ENCODE data around the gene ZNF454. TPM values are rescaled to one million over a fixed set of nuclear protein-coding genes. Genes with fewer than 3 reads are reported as not detected.

ZNF454 gene
- total and polyA plus RNA-seq, 4 experiments from 2014 or later = 0.14 TPM; not detected in 3

DNA sequence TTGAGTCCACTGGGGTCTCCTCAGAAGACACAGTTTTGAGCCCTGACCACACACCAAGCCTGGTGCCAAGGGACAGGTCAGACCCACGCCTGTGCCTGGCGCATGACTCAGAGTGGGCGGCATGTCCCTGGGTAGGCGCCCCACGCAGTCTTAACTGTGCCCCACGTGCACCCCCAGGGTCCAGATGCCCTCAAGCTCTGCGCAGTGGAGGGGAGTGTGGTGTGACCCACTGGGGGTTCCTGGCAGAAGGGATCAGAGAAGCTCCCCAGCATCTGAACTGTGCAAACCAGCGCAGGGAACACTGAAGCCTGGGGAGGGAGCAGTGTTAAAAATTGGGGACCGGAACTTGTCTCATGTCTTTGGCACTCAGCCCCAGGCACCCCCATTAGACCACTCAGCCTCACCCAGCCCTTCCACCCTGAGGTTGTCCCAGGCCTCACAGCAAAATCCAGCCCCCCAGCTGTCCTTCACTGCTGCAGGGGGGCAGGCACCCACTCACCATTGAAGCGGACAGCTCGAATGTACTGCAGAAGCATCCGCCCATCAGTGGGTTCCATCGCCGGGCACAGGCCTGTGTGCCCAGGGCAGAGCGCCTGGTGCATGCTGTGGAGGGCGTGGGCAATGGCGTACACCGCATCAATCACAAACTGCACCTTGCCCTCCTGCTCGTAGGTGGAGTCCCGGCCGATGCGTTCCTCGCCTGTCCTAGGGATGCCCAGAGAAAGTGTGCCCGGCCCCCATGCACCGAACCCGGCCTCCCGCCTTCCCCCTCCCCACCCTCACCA lies 47.6 kb downstream of the ZNF454 start:
- H3K4me3 Mint-ChIP-seq = no peak overlapping the region
- ChIA-PET CTCF (ENCODE audit: partially characterized antibody) (no interaction called here), POLR2A (ENCODE audit: partially characterized antibody) (no interaction called here)
- no peaks in the 10 kb centered on the region for H3K4me1 Mint-ChIP-seq
- Histone ChIP-seq H3K9me3 (ENCODE audit: control insufficient read depth in 1 of 2, low read length in 2 of 2) (no peaks in the 10 kb centered on the region), H3K36me3 (ENCODE audit: insufficient read depth, low read length) (no peaks in the 10 kb centered on the region), H3K27me3 (ENCODE audit: insufficient read depth, low read length) (no peaks in the 10 kb centered on the region), H3K4me3 (ENCODE audit: low read length in 2 of 2) (no peak overlapping the region), H3K4me1 (ENCODE audit: insufficient read depth, low read length) (no peaks in the 10 kb centered on the region), H3K27ac (ENCODE audit: low read depth, low read length) (no peak overlapping the region)
- H3K27me3 Mint-ChIP-seq = peaks cover 0 to 12% of the 10 kb centered on the region in 2 donors
- DNase-seq = no peak
- peaks cover 0 to 19% (median 11%) of the 10 kb centered on the region in 8 donors for H3K9me3 Mint-ChIP-seq
- intact Hi-C loops (cut with micrococcal nuclease) = no loop called here
- no peak overlapping the region for H3K27ac Mint-ChIP-seq
- no peaks in the 10 kb centered on the region for H3K36me3 Mint-ChIP-seq

DNA sequence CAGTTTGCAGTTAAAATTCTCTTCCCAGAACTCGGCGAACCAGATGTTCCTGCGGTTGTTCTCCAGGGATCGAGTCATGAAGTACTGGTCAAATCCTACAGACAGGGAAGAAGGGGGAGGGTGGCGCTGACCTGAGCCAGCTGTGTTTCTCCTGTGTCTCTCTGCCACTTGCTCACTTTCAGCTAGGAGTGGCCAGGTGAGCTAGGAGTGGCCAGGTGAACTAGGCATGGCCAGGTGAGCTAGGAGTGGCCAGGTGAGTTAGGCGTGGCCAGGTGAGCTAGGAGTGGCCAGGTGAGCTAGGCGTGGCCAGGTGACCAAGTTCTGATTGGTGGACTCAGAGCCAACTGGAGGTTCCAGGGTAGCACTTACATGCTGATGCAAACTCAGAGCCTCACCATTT lies 48.3 kb downstream of the ZNF454 start:
- Mint-ChIP-seq H3K4me3 (no peak overlapping the region), H3K36me3 (no peaks in the 10 kb centered on the region), H3K9me3 (peaks cover 0 to 19% (median 11%) of the 10 kb centered on the region in 8 donors), H3K27me3 (peaks cover 1 to 12% of the 10 kb centered on the region in 2 donors), H3K27ac (no peak overlapping the region), H3K4me1 (no peaks in the 10 kb centered on the region)
- H3K27me3 ChIP-seq (ENCODE audit: insufficient read depth, low read length) = no peaks in the 10 kb centered on the region
- H3K36me3 ChIP-seq (ENCODE audit: insufficient read depth, low read length) = no peaks in the 10 kb centered on the region
- intact Hi-C loops (cut with micrococcal nuclease) = no loop called here
- POLR2A ChIA-PET (ENCODE audit: partially characterized antibody) = no interaction called here
- H3K4me1 ChIP-seq (ENCODE audit: insufficient read depth, low read length) = no peaks in the 10 kb centered on the region
- CTCF ChIA-PET (ENCODE audit: partially characterized antibody) = no interaction called here
- no peak overlapping the region for H3K27ac ChIP-seq (ENCODE audit: low read depth, low read length)
- H3K4me3 ChIP-seq (ENCODE audit: low read length in 2 of 2) = no peak overlapping the region
- no peak for DNase-seq
- no peaks in the 10 kb centered on the region for H3K9me3 ChIP-seq (ENCODE audit: control insufficient read depth in 1 of 2, low read length in 2 of 2)

DNA sequence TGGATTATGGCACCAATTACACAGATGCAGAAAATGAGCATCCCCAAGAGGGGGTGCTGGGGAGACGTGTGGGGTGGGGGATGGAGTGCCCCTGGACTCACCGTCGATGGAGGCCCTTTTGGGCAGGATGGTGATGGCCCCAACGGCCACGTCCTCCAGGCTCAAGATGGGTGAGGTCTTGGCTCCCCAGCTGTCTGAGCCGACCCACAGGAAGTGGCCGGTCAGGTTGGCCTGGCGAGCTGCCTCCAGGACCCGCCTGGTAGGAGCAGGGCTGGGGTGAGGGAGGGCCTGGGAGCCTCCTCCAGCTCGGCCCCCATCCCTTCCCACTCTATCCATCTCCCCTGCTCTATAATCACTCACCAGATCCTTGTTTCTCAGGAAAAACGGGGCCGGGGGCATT lies 49.5 kb downstream of the ZNF454 start:
- intact Hi-C loops (cut with micrococcal nuclease) = no loop called here
- CTCF ChIA-PET (ENCODE audit: partially characterized antibody) = no interaction called here
- no peaks in the 10 kb centered on the region for H3K36me3 Mint-ChIP-seq

DNA sequence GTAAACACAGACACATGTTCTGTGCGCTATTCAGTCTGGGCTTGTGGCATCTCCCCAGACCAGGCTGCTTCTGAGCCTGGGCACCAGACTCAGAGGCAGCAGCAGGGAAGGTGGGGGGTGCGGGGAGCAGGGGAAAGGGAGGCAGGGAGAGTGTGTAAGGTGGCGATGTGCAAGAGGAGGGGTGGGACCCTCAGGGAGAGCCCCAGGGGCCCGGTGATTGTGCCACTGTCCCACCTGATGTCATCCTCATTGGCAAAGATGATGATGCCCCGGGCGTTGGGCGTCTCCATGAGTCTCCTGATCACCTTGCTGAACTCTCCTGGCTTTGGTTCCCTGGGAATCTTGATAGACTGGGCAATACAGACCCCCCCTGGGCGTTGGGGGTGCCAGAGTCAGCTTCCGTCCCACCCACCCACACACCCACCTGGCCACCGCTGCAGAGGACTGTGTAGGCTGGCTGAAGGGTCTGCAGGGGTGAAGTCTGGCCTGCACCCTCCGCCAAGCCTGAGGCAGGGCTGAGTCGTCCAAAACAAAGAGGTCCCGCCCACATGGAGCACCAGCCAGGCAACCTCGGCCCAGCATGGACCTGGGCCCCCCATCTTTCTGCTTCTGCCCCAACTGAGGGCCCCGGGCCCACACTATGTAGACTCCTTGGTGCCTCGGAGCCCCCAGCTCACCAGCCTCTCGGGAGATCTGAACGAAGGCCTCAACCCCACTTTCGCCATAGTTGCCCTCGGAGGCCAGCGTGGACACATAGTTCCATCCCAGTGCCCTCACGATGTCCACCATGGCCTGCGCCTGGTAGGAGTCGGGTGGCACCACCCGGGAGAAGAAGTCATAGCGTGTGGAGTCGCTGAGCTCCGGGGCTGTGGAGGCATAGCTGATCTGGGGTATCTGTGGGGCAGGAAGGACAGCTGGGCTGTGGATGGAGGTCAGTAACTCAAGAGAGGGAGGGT lies 50.5 kb downstream of the ZNF454 start:
- Mint-ChIP-seq H3K9me3 (peaks cover 0 to 19% (median 8%) of the 10 kb centered on the region in 8 donors), H3K4me1 (peaks cover 0 to 5% (median 3%) of the 10 kb centered on the region in 4 donors), H3K4me3 (no peak overlapping the region), H3K36me3 (no peaks in the 10 kb centered on the region), H3K27me3 (peaks cover 10 to 19% of the 10 kb centered on the region in 2 donors), H3K27ac (no peak overlapping the region)
- intact Hi-C loops (cut with micrococcal nuclease) = no loop called here
- no peak for DNase-seq
- Histone ChIP-seq H3K27me3 (ENCODE audit: insufficient read depth, low read length) (no peaks in the 10 kb centered on the region), H3K9me3 (ENCODE audit: control insufficient read depth in 1 of 2, low read length in 2 of 2) (no peaks in the 10 kb centered on the region), H3K4me3 (ENCODE audit: low read length in 2 of 2) (no peak overlapping the region), H3K36me3 (ENCODE audit: insufficient read depth, low read length) (no peaks in the 10 kb centered on the region), H3K4me1 (ENCODE audit: insufficient read depth, low read length) (no peaks in the 10 kb centered on the region), H3K27ac (ENCODE audit: low read depth, low read length) (no peak overlapping the region)
- CTCF ChIA-PET (ENCODE audit: partially characterized antibody) = no interaction called here
- POLR2A ChIA-PET (ENCODE audit: partially characterized antibody) = no interaction called here

More for the DNA sequence above, 49.5 kb downstream of the ZNF454 start:
- POLR2A ChIA-PET (ENCODE audit: partially characterized antibody) = no interaction called here
- no peak overlapping the region for H3K27ac ChIP-seq (ENCODE audit: low read depth, low read length)
- H3K4me1 ChIP-seq (ENCODE audit: insufficient read depth, low read length) = no peaks in the 10 kb centered on the region
- H3K4me3 ChIP-seq (ENCODE audit: low read length in 2 of 2) = no peak overlapping the region
- H3K4me1 Mint-ChIP-seq = peaks cover 0 to 4% (median 2%) of the 10 kb centered on the region in 4 donors
- H3K9me3 Mint-ChIP-seq = peaks cover 0 to 19% (median 7%) of the 10 kb centered on the region in 8 donors
- DNase-seq = no peak
- peaks cover 6 to 14% of the 10 kb centered on the region in 2 donors for H3K27me3 Mint-ChIP-seq
- H3K4me3 Mint-ChIP-seq = no peak overlapping the region
- no peaks in the 10 kb centered on the region for H3K9me3 ChIP-seq (ENCODE audit: control insufficient read depth in 1 of 2, low read length in 2 of 2)
- no peaks in the 10 kb centered on the region for H3K36me3 ChIP-seq (ENCODE audit: insufficient read depth, low read length)
- no peaks in the 10 kb centered on the region for H3K27me3 ChIP-seq (ENCODE audit: insufficient read depth, low read length)
- no peak overlapping the region for H3K27ac Mint-ChIP-seq

DNA sequence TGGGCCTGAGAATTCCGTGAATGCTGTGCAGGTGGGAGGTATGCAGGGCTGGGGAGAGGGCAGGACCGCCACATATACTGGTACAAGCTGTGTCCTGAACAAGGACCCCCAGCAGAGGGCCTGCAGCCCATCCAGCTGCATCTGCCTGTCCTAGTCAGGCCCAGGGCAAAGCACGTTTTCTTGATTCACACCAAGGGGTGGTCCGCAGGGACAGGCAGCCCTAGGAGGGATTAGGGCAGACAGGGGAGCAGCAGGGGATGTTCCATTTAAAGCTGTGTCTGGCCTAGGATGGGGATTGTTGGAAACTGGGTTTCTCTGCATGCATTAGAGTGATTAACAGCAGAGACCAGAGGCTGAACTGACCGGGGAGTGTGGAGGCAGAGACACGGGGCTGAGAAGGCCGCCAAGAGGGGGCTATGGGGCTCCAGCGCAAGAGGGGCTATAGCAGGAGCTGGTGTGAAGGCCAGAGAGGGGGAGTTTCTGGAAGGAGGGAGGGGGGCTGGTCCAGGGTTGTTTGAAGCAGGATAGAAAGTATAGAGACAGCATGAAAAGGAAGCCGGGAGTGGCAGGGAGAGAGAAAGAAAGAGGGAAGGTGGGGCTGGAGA lies 51.4 kb downstream of the ZNF454 start:
- ChIA-PET POLR2A (ENCODE audit: partially characterized antibody) (no interaction called here), CTCF (ENCODE audit: partially characterized antibody) (interaction anchor here (0.6 kb wide), 1 partner anchor 34 kb away, joined by 4 read pairs; no protein-coding TSS in a partner anchor)
- peaks cover 0 to 5% (median 3%) of the 10 kb centered on the region in 4 donors for H3K4me1 Mint-ChIP-seq
- no peak overlapping the region for H3K27ac Mint-ChIP-seq
- H3K4me1 ChIP-seq (ENCODE audit: insufficient read depth, low read length) = no peaks in the 10 kb centered on the region
- H3K4me3 Mint-ChIP-seq = no peak overlapping the region
- H3K27me3 Mint-ChIP-seq = peaks cover 10 to 21% of the 10 kb centered on the region in 2 donors
- no peaks in the 10 kb centered on the region for H3K27me3 ChIP-seq (ENCODE audit: insufficient read depth, low read length)
- no peaks in the 10 kb centered on the region for H3K36me3 Mint-ChIP-seq
- DNase-seq = no peak
- H3K4me3 ChIP-seq (ENCODE audit: low read length in 2 of 2) = no peak overlapping the region
- intact Hi-C loops (cut with micrococcal nuclease) = no loop called here
- H3K27ac ChIP-seq (ENCODE audit: low read depth, low read length) = no peak overlapping the region
- no peaks in the 10 kb centered on the region for H3K36me3 ChIP-seq (ENCODE audit: insufficient read depth, low read length)
- H3K9me3 ChIP-seq (ENCODE audit: control insufficient read depth in 1 of 2, low read length in 2 of 2) = no peaks in the 10 kb centered on the region
- H3K9me3 Mint-ChIP-seq = peaks cover 0 to 15% (median 7%) of the 10 kb centered on the region in 8 donors

DNA sequence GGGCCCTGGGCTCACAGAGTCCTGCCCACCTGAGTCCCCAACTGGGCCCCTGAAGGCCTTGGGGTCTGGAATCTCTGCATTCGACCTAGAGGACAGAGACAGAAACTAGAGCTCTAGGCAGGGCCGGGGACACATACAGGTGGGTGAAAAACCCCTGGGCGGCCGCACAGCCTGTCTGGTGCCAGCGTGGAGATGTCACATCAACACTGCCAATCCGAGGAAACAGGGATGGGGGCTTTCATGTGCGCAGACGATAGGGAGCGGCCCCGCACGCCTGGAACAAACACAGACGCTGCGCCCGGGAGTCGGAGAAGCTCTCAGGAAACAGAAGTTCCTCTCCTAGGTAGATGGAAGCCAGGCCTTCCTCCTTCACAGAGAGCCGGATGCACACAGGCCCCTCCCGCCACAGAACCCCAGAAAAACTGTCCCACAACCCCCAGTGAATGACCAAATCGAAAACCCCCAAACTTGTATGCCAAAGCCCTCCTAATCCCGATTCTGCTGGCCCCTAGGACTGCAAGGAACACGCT lies 52.3 kb downstream of the ZNF454 start:
- no peaks in the 10 kb centered on the region for H3K9me3 ChIP-seq (ENCODE audit: control insufficient read depth in 1 of 2, low read length in 2 of 2)

More for the DNA sequence above, 52.3 kb downstream of the ZNF454 start:
- Histone ChIP-seq H3K36me3 (ENCODE audit: insufficient read depth, low read length) (no peaks in the 10 kb centered on the region), H3K27ac (ENCODE audit: low read depth, low read length) (no peak overlapping the region), H3K4me1 (ENCODE audit: insufficient read depth, low read length) (no peaks in the 10 kb centered on the region), H3K27me3 (ENCODE audit: insufficient read depth, low read length) (no peaks in the 10 kb centered on the region), H3K4me3 (ENCODE audit: low read length in 2 of 2) (no peak overlapping the region)
- CTCF ChIA-PET (ENCODE audit: partially characterized antibody) = no interaction called here
- Mint-ChIP-seq H3K4me1 (peaks cover 0 to 5% (median 3%) of the 10 kb centered on the region in 4 donors), H3K4me3 (no peak overlapping the region), H3K36me3 (no peaks in the 10 kb centered on the region), H3K27me3 (peaks cover 10 to 21% of the 10 kb centered on the region in 2 donors), H3K9me3 (peaks cover 0 to 13% (median 4%) of the 10 kb centered on the region in 8 donors), H3K27ac (no peak overlapping the region)
- POLR2A ChIA-PET (ENCODE audit: partially characterized antibody) = no interaction called here
- intact Hi-C loops (cut with micrococcal nuclease) = no loop called here
- no peak for DNase-seq
